Naive thymus-derived CD4-positive, alpha-beta T cell (primary cell): ENCODE results near the gene ACBD6. TPM values are rescaled to one million over a fixed set of nuclear protein-coding genes. Genes with fewer than 3 reads are reported as not detected.
A peak's percentile ranks its signal among the peaks of the same experiment; 100 is the strongest.

Experiments used
- ATAC-seq: fragments of 150-1000 bp; cut with Tn5 transposase; 2 replicates; pipeline ENCODE4 v1.10.0; 2021; ENCODE audit warnings: mild to moderate bottlenecking, moderate library complexity
- CTCF ChIA-PET: fragments of 350-600 bp; sonication (Branson Sonifier 250); formaldehyde crosslinking; loops from one replicate; lab custom pipeline; 2021; ENCODE audit warnings: antibody characterized with exemption; lab: Charles Lee
- POLR2A ChIA-PET: fragments of 350-600 bp; sonication (Branson Sonifier 250); formaldehyde crosslinking; loops from one replicate; lab custom pipeline; 2021; ENCODE audit warnings: antibody characterized with exemption, inconsistent platforms; lab: Charles Lee
- DNase-seq, 9 donors: peaks; one replicate each; pipeline versions ENCODE4 v3.0.0 to v3.0.0-alpha.2; 2020 to 2022; ENCODE audit warnings: mixed read lengths in 1 of 9
- H3K27ac ChIP-seq: one replicate; pipeline ENCODE4 v1.7.0; 2013; ENCODE audit warnings: mild to moderate bottlenecking, low read depth, low read length, moderate library complexity
- H3K27me3 ChIP-seq, 2 donors: one replicate each; pipeline ENCODE4 v1.7.0; 2013; ENCODE audit warnings: low read length in 2 of 2, mild to moderate bottlenecking in 2 of 2, moderate library complexity in 2 of 2; ENCODE audit not compliant: control insufficient read depth in 2 of 2, insufficient read depth in 2 of 2
- H3K36me3 ChIP-seq, 3 experiments: 1 replicate in 2 of 3; 2 replicates in 1 of 3; pipeline ENCODE4 v1.7.0; 2013; ENCODE audit warnings: low read length in 3 of 3, mild to moderate bottlenecking in 3 of 3, moderate library complexity in 1 of 3; ENCODE audit not compliant: insufficient read depth in 3 of 3, control insufficient read depth in 2 of 3
- H3K4me1 ChIP-seq, 2 donors: one replicate each; pipeline ENCODE4 v1.7.0; 2013; ENCODE audit warnings: low read length in 2 of 2, mild to moderate bottlenecking in 2 of 2, moderate library complexity in 1 of 2; ENCODE audit not compliant: control insufficient read depth in 2 of 2, insufficient read depth in 2 of 2
- H3K4me3 ChIP-seq: 2 replicates; pipeline ENCODE4 v1.7.0; 2013; ENCODE audit warnings: mild to moderate bottlenecking, low read length
- H3K9me3 ChIP-seq, 3 experiments: 1 replicate in 2 of 3; 2 replicates in 1 of 3; pipeline ENCODE4 v1.7.0; 2013; ENCODE audit warnings: low read length in 3 of 3; ENCODE audit not compliant: control insufficient read depth in 2 of 3
- H3K27ac Mint-ChIP-seq, 9 donors: one replicate each; pipeline ENCODE4 v1.8.0; 2020 to 2022; ENCODE audit warnings: mixed read lengths in 9 of 9, mild to moderate bottlenecking in 8 of 9, moderate library complexity in 5 of 9, inconsistent platforms in 2 of 9
- H3K27me3 Mint-ChIP-seq, 5 donors: one replicate each; pipeline ENCODE4 v1.8.0; 2021 to 2022; ENCODE audit warnings: mixed read lengths in 5 of 5, mild to moderate bottlenecking in 1 of 5
- H3K36me3 Mint-ChIP-seq, 5 donors: one replicate each; pipeline ENCODE4 v1.8.0; 2020 to 2022; ENCODE audit warnings: mixed read lengths in 5 of 5, mild to moderate bottlenecking in 3 of 5, inconsistent platforms in 1 of 5
- H3K4me1 Mint-ChIP-seq, 7 donors: one replicate each; pipeline ENCODE4 v1.8.0; 2020 to 2022; ENCODE audit warnings: mixed read lengths in 7 of 7, mild to moderate bottlenecking in 3 of 7, inconsistent platforms in 1 of 7
- H3K4me3 Mint-ChIP-seq, 10 donors: one replicate each; pipeline ENCODE4 v1.8.0; 2020 to 2022; ENCODE audit warnings: mild to moderate bottlenecking in 10 of 10, mixed read lengths in 10 of 10, moderate library complexity in 6 of 10, inconsistent platforms in 2 of 10
- H3K9me3 Mint-ChIP-seq, 11 donors: one replicate each; pipeline ENCODE4 v1.8.0; 2020 to 2022; ENCODE audit warnings: mixed read lengths in 11 of 11, mild to moderate bottlenecking in 4 of 11, inconsistent platforms in 1 of 11, moderate library complexity in 1 of 11
- intact Hi-C, 2 donors: fragments of 100-400 bp; cut with micrococcal nuclease; formaldehyde crosslinking; loops; one replicate each; pipeline ENCODE4 v1.15.1; 2023
- polyA plus RNA-seq, 2 donors: library from polyadenylated mRNA; unstranded; fragments of 300-500 nt; fragmentation: Illumina TruSeq; gene quantifications; one replicate each; pipeline ENCODE4 v1.2.3, GENCODE V29; 2021
- total RNA-seq, 6 experiments: library from RNA in 5 of 6; stranded (reverse) in 5 of 6; gene quantifications; 1 replicate in 5 of 6; 2 replicates in 1 of 6; pipeline ENCODE4 v1.2.3 and lab custom pipeline; 2021 to 2026

The ACBD6 gene
- total and polyA plus RNA-seq, 7 experiments from 2014 or later: 44.2 to 75.7 (median 47.3) TPM

- no peaks in the 10 kb centered on the region for H3K9me3 Mint-ChIP-seq
- no peak for ATAC-seq
- CTCF ChIA-PET: no interaction called here
- H3K27ac Mint-ChIP-seq: no peak overlapping the region
- DNase-seq: no peak
- Histone ChIP-seq H3K27me3 (peaks cover 0 to 6% of the 10 kb centered on the region in 2 donors), H3K9me3 (no peaks in the 10 kb centered on the region), H3K27ac (no peak overlapping the region), H3K4me3 (no peak overlapping the region), H3K36me3 (no peaks in the 10 kb centered on the region), H3K4me1 (no peaks in the 10 kb centered on the region)
- POLR2A ChIA-PET: no interaction called here
- H3K27me3 Mint-ChIP-seq: peaks cover 2 to 55% (median 41%) of the 10 kb centered on the region in 5 donors
- H3K4me1 Mint-ChIP-seq: peaks cover 0 to 4% (median 0%) of the 10 kb centered on the region in 7 donors
- no peaks in the 10 kb centered on the region for H3K36me3 Mint-ChIP-seq
- intact Hi-C loops: no loop called here
- H3K4me3 Mint-ChIP-seq: no peak overlapping the region
These were observed 251.9 kb downstream of the ACBD6 start for GRCh38 chr1:180250499-180250770.

- Mint-ChIP-seq H3K27me3 (peaks cover 2 to 58% (median 44%) of the 10 kb centered on the region in 5 donors), H3K36me3 (no peaks in the 10 kb centered on the region), H3K27ac (peak overlapping the region in 1 of 9 donors; percentile 66), H3K4me1 (peaks cover 0 to 4% (median 0%) of the 10 kb centered on the region in 7 donors), H3K9me3 (no peaks in the 10 kb centered on the region), H3K4me3 (no peak overlapping the region)
- H3K4me1 ChIP-seq: no peaks in the 10 kb centered on the region
- no peaks in the 10 kb centered on the region for H3K36me3 ChIP-seq
- ChIA-PET CTCF (interaction anchor here (1.1 kb wide), 1 partner anchor 228 kb away, joined by 3 read pairs; no protein-coding TSS in a partner anchor), POLR2A (no interaction called here)
- no peak overlapping the region for H3K4me3 ChIP-seq
- no peaks in the 10 kb centered on the region for H3K9me3 ChIP-seq
- intact Hi-C loops: no loop called here
- no peak overlapping the region for H3K27ac ChIP-seq
- DNase-seq (no peak), ATAC-seq (no peak)
- H3K27me3 ChIP-seq: peaks cover 0 to 6% of the 10 kb centered on the region in 2 donors
These were observed 252.5 kb downstream of the ACBD6 start for GRCh38 chr1:180249725-180250498.

GRCh38 chr1:180248731-180249681, 253.4 kb downstream of the ACBD6 start:
- no peak overlapping the region for H3K4me3 ChIP-seq
- H3K4me1 Mint-ChIP-seq: peaks cover 0 to 4% (median 0%) of the 10 kb centered on the region in 7 donors
- H3K9me3 ChIP-seq: no peaks in the 10 kb centered on the region
- peaks cover 6 to 64% (median 45%) of the 10 kb centered on the region in 5 donors for H3K27me3 Mint-ChIP-seq
- no peak for ATAC-seq
- peaks cover 0 to 6% of the 10 kb centered on the region in 2 donors for H3K27me3 ChIP-seq
- no peak for DNase-seq
- ChIA-PET POLR2A (no interaction called here), CTCF (interaction anchor here (1.1 kb wide), 1 partner anchor 229 kb away, joined by 3 read pairs; no protein-coding TSS in a partner anchor)
- no peaks in the 10 kb centered on the region for H3K4me1 ChIP-seq
- H3K27ac ChIP-seq: no peak overlapping the region
- H3K27ac Mint-ChIP-seq: no peak overlapping the region
- no peaks in the 10 kb centered on the region for H3K36me3 ChIP-seq
- H3K4me3 Mint-ChIP-seq: no peak overlapping the region
- H3K9me3 Mint-ChIP-seq: no peaks in the 10 kb centered on the region
- intact Hi-C loops: no loop called here
- H3K36me3 Mint-ChIP-seq: no peaks in the 10 kb centered on the region

- Mint-ChIP-seq H3K27me3 (peaks cover 6 to 66% (median 42%) of the 10 kb centered on the region in 5 donors), H3K36me3 (no peaks in the 10 kb centered on the region), H3K27ac (no peak overlapping the region), H3K4me1 (peaks cover 0 to 4% (median 0%) of the 10 kb centered on the region in 7 donors), H3K4me3 (no peak overlapping the region), H3K9me3 (no peaks in the 10 kb centered on the region)
- Histone ChIP-seq H3K27ac (no peak overlapping the region), H3K9me3 (no peaks in the 10 kb centered on the region), H3K4me1 (no peaks in the 10 kb centered on the region), H3K27me3 (peaks cover 0 to 6% of the 10 kb centered on the region in 2 donors), H3K36me3 (no peaks in the 10 kb centered on the region), H3K4me3 (no peak overlapping the region)
- intact Hi-C loops: no loop called here
- ATAC-seq (no peak), DNase-seq (no peak)
- CTCF ChIA-PET: no interaction called here
- POLR2A ChIA-PET: no interaction called here
These were observed 254.2 kb downstream of the ACBD6 start for GRCh38 chr1:180248176-180248575.

GRCh38 chr1:180247580-180247979, 254.8 kb downstream of the ACBD6 start:
- no peak for ATAC-seq
- no peak for DNase-seq
- no peaks in the 10 kb centered on the region for H3K9me3 Mint-ChIP-seq
- Histone ChIP-seq H3K27ac (no peak overlapping the region), H3K27me3 (peaks cover 0 to 2% of the 10 kb centered on the region in 2 donors), H3K4me1 (no peaks in the 10 kb centered on the region), H3K4me3 (no peak overlapping the region), H3K36me3 (no peaks in the 10 kb centered on the region), H3K9me3 (no peaks in the 10 kb centered on the region)
- ChIA-PET CTCF (interaction anchor here (0.5 to 1.1 kb wide), 2 partner anchors 230 to 707 kb away, joined by 3 to 8 read pairs; no protein-coding TSS in a partner anchor), POLR2A (no interaction called here)
- H3K27me3 Mint-ChIP-seq: peaks cover 12 to 65% (median 42%) of the 10 kb centered on the region in 5 donors
- H3K4me3 Mint-ChIP-seq: no peak overlapping the region
- H3K4me1 Mint-ChIP-seq: peaks cover 0 to 4% (median 0%) of the 10 kb centered on the region in 7 donors
- H3K27ac Mint-ChIP-seq: no peak overlapping the region
- no peaks in the 10 kb centered on the region for H3K36me3 Mint-ChIP-seq
- intact Hi-C loops: no loop called here

GRCh38 chr1:180247061-180247460, 255.3 kb downstream of the ACBD6 start:
- H3K4me3 ChIP-seq: no peak overlapping the region
- intact Hi-C loops: no loop called here
- no peaks in the 10 kb centered on the region for H3K27me3 ChIP-seq
- Mint-ChIP-seq H3K27ac (no peak overlapping the region), H3K27me3 (peaks cover 16 to 65% (median 44%) of the 10 kb centered on the region in 5 donors), H3K4me1 (peaks cover 0 to 4% (median 0%) of the 10 kb centered on the region in 7 donors), H3K4me3 (no peak overlapping the region), H3K9me3 (no peaks in the 10 kb centered on the region), H3K36me3 (no peaks in the 10 kb centered on the region)
- no peak overlapping the region for H3K27ac ChIP-seq
- ATAC-seq (no peak), DNase-seq (no peak)
- ChIA-PET CTCF (interaction anchor here (0.5 to 1.1 kb wide), 2 partner anchors 231 to 707 kb away, joined by 3 to 8 read pairs; no protein-coding TSS in a partner anchor), POLR2A (no interaction called here)
- no peaks in the 10 kb centered on the region for H3K4me1 ChIP-seq
- no peaks in the 10 kb centered on the region for H3K9me3 ChIP-seq
- no peaks in the 10 kb centered on the region for H3K36me3 ChIP-seq
